Measurements from ENCODE around the gene USP3.

- TF ChIP-seq TAF1 (IDR thresholded peaks at IDR 0.05; ENCODE audit: borderline replicate concordance, insufficient read depth, low read length) (no peak), POLR2AphosphoS5 (IDR thresholded peaks at IDR 0.05; ENCODE audit: low read depth, low read length) (no peak), REST (IDR thresholded peaks at IDR 0.05; ENCODE audit: insufficient read depth in 1 of 2, low read depth in 2 of 2, low read length in 2 of 2) (no peak), SIN3A (IDR thresholded peaks at IDR 0.05; ENCODE audit: borderline replicate concordance, insufficient read depth, low read length) (no peak)
Observed at GRCh38 chr15:63488398-63488960, 15.9 kb upstream of the USP3 start.

Data from PFSK-1 (cell line).